Stimulated activated CD4-positive, alpha-beta T cell treated with anti-CD3 and anti-CD28 coated beads, Interleukin-15, amount 100 ng/mL, for 1 hour (primary cell): Measurements from ENCODE around the gene ARHGEF37.

Experiments used
- DNase-seq, 2 donors: peaks; one replicate each; pipeline ENCODE4 v3.0.0-alpha.2; 2020; ENCODE audit warnings: low read depth in 1 of 2, low spot score in 1 of 2

Gene ARHGEF37

DNA sequence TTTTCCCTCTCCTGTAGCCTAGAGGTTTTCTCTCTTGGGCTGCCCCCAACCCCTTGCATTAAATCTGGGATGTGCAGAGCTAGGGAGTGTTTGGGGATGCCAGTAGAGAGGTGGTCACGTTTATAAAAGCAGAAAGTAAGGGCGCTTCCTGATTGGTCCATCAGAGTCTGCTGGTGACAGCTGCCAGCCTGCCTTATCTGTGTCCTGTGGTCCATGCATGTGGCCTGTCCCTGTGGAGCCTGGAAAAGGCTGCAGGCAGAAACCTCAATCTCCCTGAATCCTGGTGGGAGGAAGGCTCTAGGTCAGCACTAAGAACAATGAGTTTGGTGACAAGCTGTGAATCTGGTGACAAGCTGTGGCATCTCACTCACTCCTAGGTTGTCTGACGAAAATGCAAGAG, 42.2 kb downstream of the ARHGEF37 start:
- no peak for DNase-seq

DNA sequence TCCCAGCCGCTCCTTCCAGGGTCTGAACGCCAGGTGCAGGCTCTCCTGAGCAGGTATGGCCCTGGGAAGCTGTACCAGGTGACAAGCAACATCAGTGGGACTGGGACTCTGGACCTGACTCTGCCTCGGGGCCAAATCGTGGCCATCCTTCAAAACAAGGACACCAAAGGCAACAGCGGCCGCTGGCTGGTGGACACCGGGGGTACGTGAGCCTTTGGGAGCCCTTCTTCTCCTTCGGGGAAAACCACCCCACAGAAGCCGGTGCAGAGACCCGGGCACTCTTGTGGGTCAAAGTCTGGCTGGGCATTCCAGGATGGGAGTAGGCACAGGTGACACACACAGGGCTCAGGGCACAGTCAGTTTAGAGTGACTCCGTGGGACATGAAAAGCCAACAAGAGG, 45.8 kb downstream of the ARHGEF37 start:
- DNase-seq, result no peak

DNA sequence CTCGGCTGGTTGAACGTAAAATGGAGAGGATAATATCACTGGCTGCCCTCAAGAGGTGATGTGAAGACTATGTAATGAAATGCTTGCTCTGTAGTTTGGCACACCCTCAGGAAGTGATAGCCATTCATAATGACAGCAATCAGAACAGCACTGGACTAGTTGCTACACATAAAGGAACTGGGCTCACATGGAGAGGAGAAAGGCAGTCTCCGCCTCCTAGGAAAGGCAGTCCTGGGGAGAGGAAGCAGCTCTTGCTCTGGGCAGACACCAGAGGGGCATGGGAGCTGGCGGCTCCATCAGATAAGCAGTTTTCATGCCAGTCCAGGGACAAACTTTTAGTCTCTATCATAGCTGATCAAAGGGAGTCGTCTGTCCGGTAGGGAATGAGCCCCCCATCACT, 46.9 kb downstream of the ARHGEF37 start:
- DNase-seq, result no peak

DNA sequence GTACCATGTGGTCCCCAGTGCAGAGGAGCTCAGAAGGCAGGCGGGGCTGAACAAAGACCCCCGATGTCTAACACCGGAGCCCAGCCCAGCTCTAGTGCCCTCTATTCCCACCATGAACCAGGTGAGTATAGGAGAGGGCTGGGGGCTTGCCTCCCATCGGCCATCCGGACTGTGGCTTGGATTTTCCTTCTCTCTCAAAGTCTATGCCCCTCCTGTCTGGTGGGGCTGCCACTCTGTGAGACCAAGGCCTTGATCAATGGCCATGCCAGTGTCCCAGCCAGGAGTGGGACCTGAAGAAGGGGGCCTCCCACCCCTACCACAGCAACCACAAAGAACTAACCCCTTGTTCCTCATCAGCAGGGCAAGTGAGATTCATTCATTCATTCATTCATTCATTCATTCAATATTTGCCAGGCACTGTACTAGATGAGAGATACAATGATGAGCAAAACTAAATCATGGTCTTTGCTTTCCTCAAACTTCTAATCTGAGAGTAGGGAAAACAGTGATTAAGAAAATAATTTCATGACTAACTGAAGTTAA, 47.6 kb downstream of the ARHGEF37 start:
- no peak for DNase-seq

DNA sequence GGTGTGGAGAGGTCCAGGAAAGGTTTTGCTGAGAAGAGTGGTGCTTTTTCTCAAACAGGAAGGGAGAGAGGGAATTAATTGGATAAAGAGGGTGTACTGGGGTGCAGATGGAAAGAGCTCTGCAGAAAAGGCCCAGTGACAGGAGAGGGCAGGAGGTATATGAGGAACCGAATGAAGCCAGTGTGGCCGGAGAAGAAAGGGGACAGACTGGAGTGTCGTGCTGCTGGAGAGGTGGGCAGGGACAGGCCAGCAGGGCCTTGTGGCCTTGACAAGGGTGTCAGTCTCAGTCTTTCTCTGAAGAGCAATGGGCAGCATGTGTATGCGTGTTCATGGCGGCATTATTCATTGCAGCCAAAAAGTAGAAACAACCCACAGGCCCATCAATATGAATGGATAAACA, 48.1 kb downstream of the ARHGEF37 start:
- DNase-seq, result no peak

DNA sequence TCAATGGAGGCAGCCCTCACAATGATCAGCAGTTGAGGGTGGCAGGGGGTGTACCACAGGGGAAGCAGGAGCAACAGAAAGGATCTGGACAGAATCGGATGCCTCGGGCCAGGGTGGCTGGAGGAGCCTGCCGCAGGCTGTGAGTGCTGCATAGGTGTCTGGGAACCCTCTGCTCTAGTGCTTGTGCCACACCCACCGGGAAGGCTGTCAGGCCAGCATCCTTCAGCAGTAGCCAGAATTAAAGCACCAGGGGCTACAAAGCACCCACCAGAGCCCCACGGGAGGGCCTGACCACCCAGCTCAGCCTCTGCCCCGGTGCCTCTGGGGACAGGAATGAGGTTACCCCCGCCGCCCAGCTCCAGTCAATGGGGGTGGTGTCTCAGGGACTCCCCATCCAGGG, 49.0 kb downstream of the ARHGEF37 start:
- no peak for DNase-seq

DNA sequence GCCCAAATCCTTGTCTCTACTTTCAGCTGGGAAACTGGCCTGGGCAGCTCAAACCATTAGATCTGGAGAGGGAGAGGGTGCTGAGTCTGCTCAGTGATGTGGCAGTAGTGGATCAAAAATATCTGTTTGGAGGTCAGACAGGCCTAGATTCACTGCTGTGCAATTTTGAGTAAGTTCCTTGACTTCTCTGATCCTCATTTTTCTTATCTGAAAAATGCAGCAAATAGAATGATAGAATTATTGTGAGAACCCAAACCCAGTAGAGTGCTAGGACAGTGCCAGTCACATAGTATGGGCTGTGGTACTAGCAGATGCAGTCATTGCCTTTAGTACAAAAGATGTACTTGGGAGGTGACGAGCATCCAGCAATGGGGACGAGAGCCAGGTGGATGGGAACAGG, 50.2 kb downstream of the ARHGEF37 start:
- no peak for DNase-seq

DNA sequence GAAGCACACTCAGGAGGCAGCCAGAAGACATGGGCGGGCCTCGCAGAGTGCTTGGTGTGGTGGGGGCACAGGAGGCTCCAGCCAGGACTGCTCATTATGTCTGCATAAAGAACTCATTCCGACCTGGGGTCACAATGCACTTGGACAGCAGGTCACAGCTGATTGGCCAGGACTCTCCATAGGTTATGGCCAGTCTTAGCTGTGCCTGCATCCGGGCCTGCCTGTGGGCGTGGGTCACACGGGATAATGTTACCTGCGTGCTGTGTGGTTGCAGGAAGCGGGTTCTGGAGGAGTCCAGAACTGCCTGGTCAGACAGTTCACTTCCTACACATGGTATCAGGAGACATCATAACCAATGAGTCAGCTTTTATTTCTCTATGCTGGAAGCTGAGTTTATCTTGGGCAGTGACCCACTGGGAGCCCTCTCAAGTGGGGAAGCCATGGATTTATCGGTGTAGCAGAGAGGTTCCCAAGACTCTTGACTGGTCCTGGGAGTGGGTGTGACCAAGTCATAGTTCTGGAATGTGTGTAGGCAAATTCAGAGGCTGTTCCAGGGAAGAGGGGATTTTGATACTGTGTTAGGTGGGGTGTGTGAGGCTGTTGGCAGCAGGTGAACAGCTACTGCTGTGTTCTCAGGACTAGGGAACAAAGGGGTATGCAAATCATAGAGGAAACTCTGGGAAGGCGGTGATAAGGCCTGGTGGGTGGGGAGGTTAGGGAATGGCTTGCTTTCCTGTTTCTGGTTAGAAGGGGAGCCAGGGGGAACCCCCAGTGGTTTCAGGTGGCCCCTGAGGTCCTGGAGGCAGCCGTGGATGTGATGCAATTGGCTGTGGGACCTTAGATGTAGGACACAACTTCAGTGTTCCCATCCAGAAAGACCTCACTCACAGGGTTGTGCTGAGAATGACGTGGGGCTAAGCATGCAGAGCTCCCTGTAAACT, 51.3 kb downstream of the ARHGEF37 start:
- DNase-seq, result no peak

DNA sequence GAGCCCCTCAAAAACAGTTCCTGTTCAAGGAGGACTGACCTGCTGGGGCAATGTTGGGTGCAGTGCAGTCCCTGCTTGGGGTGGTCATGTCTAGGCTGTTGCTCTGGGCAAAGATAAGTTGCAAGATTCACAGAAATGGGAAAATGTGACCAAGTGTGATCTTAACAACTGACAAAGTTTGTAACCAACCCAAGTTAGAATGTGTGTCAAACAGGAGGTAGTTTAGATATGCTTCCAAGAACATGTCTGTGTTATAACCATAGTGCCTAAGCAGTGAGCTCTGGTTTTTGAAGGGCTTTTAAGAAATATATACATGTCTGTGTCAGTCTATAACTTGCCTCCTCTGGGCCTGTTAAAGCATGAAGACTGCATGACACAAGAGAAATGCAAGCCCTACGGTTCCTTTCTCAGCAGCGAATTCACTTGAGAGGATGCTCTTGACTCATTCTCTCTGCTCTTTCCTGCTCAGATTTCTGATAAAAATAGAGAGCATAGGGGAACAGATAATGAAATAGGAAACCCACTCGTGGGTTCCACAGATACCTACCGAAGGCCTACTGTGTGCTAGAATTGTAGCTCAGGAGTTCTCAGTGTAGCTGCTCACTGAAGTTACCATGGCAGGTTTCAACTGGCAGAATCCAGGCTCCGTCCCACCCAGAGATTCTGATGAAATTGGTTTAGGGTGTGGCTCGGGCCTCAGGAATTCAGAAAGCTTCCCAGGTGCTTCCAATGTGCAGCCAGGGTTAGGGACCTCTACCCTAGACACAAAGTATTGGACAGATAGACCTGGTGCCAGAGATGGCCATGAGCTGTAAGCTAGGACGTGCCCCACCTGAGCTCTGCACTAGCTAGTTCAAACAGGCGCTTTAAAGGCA, 52.4 kb downstream of the ARHGEF37 start:
- no peak for DNase-seq

DNA sequence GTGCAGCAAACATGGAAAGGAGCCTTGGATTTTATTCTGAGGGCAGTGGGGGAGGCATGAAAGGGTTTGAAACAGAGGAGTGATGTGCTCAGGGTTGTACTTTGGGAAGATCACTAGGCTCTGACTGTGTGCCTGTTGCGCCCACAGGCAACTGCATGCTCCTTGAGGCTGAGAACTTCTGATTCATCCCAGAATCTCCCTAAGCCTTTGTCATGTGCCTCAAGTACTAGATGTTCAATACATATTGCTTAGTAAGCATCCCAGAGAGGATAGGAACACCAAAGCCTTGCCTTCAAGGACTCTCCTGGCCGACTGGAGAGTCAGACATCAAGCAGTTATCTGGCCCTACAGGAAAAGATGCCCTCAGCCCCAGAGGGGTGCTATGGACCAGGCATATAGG, 54.1 kb downstream of the ARHGEF37 start:
- DNase-seq, result no peak

DNA sequence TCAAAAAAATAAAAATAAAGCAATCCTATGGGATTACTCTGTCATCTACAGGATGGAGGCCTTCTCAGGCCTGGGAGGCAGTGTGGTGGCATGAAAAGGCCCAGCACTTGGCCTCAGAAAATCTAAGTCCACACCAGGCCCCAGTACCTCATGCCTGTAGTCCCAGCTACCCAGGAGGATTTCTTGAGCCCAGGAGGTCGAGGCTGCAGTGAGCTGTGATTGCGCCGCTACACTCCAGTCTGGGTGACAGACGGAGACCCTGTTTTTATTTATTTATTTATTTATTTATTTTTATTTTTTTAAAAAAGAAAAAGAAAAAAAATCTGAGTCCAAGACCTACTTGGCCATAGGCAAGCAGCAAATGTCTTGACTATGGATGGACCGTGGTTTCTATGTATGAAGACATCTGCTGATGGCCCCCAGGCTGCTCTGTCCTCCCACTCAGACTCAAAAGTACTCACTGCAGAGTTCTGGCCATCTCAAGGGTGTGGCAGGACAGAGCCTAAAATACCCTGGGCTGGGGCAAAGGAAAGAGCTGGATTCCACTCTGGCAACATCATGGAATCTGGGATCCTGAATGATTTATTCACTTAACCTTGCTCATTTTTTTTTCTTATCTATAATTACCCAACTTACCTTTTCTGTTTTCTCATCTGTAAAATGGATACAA, 55.0 kb downstream of the ARHGEF37 start:
- no peak for DNase-seq

DNA sequence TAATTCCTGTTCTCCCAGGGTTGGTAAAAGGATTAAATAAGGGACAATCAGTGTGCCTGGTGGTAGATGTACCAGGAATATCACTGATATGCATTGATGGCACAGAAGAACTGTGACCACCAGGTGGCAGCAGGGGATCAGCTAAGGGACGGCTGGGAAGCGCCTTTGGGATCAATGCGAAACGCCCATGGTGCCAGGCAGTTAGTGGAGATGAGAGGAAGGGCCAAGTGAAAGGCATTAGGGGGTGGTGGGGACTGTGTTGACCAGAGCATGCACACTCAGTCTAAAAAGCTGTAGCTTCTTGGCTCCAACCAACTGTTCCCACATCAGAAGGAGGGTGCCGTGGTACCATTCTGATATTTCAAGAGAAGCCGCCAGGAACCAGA, 55.6 kb downstream of the ARHGEF37 start:
- no peak for DNase-seq

DNA sequence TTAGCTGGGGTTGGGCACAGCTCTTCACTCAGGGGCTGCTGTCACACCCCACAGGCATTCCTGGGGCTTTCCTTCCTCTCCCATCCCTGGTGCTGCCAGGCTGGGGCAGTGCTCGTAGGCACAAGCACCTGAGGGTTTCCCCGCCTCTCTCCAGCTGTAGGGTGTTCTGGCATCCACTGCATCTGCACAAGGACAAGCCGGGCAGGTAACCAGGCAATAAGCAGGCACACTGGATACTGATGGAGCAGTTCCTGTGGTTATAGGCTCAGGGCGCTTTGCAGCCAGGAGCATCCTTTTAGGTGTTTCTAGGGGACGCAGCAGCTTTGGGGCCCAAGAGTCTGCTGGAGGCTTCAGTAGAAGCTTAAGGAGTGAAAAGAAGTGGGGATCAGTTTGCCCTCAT, 56.8 kb downstream of the ARHGEF37 start:
- DNase-seq, result no peak

DNA sequence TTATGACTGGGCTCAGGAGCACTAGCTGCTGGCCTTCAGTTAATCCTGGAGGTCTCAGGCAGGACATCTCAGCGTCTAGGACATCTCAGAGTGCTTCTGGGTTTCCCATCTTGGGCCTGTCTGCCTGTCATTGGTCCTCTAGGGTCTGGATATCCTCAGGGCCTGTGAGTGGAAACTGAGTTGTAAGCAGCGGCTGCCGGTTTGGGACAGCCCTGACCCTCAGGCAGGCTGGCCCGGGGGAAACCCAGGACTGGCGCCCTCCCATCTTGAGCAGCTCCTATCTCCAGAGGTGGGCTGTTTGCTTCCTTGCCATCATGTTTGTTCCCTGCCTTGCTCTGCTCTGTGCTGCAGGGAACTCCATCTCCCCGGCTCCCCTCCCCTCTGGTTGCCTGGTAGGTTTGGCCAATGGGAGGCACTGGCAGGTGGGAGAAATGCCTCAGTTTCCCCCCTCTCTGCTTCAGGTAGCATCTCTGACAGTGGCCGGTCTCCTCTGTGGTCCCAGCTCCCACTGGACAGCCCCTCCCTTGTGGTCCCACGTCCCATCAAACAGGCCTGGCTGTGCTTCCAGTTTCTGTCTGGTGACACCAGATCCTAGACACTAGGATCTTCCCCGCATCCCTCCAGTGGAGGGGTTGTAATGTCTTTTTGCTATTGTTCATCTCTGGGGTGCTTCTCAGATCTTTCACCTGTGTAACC, 57.4 kb downstream of the ARHGEF37 start:
- no peak for DNase-seq

DNA sequence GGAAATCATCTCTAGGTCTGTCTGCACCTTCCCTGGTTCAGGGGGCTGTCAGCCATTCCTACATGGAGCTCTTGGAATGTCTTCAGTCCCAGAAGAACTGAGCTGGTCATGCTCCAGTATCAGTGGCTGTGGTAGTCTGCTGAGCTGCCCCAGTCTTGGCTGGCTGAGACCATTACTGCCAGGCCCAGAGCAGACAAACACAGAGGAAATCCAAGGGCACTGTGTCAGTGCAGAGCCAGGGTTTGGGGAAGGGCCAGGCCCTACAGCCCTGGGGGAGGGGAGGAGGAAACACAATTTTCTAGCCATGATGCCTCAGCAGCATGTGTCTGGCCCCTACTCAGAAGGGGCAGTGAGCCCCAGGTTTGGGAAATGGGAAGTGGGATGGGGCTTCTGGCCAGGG, 58.4 kb downstream of the ARHGEF37 start:
- DNase-seq, result no peak

DNA sequence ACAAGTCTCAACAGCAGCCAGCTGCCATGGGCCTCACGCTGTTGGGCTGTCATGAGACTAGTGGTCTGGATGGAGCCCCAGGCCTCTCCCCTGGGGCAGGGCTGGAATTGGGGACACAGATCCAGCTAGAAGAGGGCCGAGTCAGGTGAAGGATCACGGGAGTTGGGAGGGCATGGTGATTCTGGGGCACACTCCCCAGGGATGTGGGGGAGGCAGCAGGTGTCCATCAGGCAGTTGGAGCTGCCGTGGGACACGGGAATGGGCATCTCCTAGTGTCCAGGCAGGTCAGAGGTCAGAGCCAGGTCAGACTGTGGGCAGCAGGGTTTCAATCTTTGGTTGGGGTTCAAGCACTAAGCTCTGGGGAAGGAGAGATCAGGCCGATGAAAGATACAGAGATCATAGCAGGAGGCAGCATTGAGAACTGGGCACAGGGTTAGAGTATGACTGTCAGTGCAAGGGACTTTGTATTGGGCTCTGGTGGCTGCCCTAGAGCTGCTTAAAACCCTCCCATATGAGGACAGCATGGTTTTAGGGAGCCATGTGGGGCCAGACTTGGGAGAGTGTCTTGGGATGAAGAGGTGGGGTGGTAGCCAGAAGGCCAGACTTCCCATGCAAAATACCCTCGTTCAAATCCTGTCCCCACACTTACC, 59.2 kb downstream of the ARHGEF37 start:
- no peak for DNase-seq

DNA sequence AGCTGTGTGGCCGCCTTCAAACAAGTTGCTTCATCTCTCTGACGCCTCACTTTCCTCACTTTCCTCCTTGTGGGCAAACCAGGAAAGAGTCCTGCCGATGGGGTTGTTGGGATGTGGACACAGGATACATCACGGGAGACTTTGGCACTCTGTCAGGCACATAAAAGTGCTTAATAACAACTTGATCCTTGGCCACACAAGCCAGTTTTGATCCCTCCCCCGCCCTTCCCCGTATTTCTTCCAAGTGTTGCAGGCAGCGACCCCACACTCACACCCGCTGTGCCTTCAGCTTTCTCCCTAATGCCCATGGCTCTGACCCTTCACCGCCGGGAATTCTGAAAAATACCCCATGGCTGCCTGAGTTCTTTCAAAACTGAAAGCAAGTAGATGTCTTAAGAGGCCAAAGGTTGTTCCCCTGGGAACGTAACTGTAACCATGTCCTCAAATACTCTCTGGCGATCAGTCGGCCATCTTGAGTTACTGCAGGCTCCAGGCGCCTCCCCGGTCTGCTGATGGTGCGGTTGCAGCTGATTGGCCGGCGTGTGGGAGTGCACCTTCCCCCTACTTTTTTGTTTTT, 59.8 kb downstream of the ARHGEF37 start:
- no peak for DNase-seq

DNA sequence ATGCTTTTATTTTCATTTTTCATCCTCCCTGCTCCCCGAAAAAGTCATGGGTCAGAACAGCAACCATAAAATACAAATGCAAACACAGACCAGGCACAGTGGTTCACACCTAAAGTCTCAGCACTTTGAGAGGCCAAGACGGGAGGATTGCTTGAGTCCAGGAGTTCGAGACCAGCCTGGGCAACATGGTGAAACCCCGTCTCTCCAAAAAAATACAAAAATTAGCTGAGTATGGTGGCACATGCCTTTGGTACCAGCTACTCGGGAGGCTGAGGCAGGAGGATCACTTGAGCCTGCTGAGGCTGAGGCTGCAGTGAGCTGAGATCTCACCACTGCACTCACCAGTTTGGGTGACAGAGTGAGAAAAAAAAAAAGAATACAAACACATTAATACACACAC, 60.3 kb downstream of the ARHGEF37 start:
- DNase-seq, result no peak

DNA sequence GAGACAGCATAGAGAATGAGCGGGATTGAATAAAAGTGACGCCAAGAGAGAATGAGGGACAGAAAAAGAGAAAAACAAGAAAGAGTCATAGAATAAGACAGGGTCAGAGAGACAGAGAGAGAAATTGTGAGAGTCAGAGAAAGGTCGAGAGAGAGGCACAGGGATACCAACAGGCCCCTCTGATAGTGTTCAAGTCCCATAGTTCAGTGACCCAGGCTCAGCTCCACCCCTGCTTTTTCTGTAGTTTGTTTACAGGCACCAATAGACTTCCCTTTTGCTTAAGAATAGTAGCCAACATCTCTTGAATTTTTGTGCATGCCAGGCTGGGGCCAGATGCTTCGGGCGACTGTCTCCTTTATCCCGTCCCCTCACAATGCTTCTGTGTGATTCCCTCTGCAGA, 62.5 kb downstream of the ARHGEF37 start:
- no peak for DNase-seq

DNA sequence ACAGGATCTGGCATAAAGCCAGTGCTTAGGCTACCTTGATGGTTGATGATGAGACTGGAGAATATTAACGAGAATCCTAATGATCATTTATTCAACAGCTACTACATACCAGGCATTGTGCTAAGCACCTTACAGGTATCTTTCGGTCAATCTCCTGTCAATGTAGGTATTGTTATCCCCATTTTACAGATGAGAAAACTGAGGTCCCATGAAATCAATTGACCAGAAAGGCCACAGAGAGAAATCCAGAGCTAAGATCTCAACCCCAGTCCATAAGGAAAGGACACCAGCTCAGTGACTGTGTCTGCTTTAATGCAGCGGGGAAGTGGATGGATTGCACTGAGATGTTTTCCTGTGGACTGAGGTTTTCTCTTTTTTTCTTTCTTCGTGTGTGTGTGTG, 63.3 kb downstream of the ARHGEF37 start:
- no peak for DNase-seq
